Measurements from ENCODE around the gene SAP25. TPM values are rescaled to one million over a fixed set of nuclear protein-coding genes. Genes with fewer than 3 reads are reported as not detected.
A peak's percentile ranks its signal among the peaks of the same experiment; 100 is the strongest.

Gene SAP25
- total and polyA plus RNA-seq, 2 experiments from 2014 or later: 1.5 to 3.9 TPM

DNA sequence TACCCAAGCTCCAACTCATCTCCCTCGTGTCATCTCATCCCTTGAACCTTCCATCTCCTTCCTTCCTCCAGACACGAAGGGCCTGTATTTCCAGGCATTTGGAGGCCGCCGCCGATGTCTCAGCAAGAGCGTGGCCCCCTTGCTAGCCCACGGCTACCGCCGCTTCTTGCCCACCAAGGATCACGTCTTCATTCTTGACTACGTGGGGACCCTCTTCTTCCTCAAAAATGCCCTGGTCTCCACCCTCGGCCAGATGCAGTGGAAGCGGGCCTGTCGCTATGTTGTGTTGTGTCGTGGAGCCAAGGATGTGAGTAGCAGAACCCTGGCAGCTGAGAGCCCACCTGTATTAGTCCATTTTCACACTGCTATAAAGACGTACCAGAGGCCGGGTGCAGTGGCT lies 17.9 kb upstream of the SAP25 start:
- Histone ChIP-seq H3K9me3 (ENCODE audit: low read depth) (no peaks in the 10 kb centered on the region), H3K4me1 (ENCODE audit: low read depth) (peaks cover 13% of the 10 kb centered on the region), H3K36me3 (no peaks in the 10 kb centered on the region), H3K27ac (no peak overlapping the region), H3K4me3 (no peak overlapping the region), H3K27me3 (no peaks in the 10 kb centered on the region)
- TF ChIP-seq, protein P1, sequence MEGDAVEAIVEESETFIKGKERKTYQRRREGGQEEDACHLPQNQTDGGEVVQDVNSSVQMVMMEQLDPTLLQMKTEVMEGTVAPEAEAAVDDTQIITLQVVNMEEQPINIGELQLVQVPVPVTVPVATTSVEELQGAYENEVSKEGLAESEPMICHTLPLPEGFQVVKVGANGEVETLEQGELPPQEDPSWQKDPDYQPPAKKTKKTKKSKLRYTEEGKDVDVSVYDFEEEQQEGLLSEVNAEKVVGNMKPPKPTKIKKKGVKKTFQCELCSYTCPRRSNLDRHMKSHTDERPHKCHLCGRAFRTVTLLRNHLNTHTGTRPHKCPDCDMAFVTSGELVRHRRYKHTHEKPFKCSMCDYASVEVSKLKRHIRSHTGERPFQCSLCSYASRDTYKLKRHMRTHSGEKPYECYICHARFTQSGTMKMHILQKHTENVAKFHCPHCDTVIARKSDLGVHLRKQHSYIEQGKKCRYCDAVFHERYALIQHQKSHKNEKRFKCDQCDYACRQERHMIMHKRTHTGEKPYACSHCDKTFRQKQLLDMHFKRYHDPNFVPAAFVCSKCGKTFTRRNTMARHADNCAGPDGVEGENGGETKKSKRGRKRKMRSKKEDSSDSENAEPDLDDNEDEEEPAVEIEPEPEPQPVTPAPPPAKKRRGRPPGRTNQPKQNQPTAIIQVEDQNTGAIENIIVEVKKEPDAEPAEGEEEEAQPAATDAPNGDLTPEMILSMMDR (IDR thresholded peaks at IDR 0.05; ENCODE audit: low read depth, low read length): no peak
- DNase-seq (ENCODE audit: low read depth in 1 of 2, low spot score in 1 of 2): no peak

DNA sequence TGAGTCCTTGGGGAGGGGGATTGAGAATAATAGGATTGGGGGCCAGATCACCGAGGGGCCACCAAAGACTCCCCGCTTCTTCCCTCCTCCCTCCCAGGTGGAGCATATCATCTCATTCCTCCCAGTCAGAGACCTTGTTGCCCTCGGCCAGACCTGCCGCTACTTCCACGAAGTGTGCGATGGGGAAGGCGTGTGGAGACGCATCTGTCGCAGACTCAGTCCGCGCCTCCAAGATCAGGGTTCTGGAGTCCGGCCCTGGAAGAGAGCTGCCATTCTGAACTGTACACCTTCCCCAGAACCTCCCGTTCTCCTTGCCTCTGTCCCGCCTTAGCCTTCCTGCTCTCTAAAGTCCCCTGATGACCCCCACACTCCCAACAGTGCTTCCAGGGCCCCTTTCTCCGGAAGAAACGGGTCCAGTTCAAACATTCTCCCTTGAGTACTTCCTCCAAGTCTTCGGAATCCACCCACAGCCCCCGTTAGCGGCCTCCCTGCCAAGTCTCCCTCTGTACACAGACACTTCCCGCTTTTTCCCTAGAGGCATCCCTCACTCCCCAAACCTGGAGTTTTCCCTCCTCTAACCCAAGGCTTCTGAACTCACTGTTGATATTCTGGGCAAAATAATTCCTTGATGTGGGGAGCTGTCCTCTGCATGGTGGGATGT lies 16.5 kb upstream of the SAP25 start:
- peak in 1 of 2 donors; percentile 56 for DNase-seq (ENCODE audit: low read depth in 1 of 2, low spot score in 1 of 2)
- Histone ChIP-seq H3K4me3 (no peak overlapping the region), H3K27ac (no peak overlapping the region), H3K4me1 (ENCODE audit: low read depth) (peaks cover 4% of the 10 kb centered on the region), H3K36me3 (no peaks in the 10 kb centered on the region), H3K27me3 (no peaks in the 10 kb centered on the region), H3K9me3 (ENCODE audit: low read depth) (no peaks in the 10 kb centered on the region)
- TF ChIP-seq, protein P1 (IDR thresholded peaks at IDR 0.05; ENCODE audit: low read depth, low read length): no peak

DNA sequence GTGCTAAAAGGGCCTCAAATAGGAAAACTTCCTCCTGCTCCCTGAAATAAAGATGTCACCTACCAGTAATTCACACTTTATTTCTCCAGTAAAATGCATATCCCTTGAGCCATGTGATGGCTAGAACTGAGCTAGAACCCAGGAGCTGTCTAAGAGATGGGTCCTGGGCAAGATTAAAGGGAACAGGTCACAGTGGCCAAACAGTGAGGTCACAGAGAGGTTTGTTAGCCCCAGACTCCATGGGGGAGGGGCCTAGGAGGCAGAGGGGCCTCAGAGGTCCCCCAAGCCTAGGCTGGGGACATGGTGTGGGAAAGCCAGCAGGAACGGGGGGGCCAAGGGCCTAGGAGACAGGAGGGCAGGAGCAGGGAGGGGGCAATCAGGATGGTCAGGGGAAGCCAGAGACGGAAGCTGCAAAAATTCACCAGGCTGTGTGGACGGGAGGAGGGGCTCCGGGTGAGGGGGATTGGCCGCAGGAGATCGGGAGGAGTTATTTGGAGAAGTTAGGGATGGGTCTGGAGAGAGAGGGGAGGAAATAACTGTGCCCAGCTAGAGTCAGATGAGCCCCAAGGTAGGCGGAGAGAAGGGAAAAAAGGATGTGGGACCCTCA lies 15.7 kb upstream of the SAP25 start:
- H3K27ac ChIP-seq: no peak overlapping the region
- no peak for DNase-seq (ENCODE audit: low read depth in 1 of 2, low spot score in 1 of 2)
- TF ChIP-seq, protein P1 (IDR thresholded peaks at IDR 0.05; ENCODE audit: low read depth, low read length): no peak

DNA sequence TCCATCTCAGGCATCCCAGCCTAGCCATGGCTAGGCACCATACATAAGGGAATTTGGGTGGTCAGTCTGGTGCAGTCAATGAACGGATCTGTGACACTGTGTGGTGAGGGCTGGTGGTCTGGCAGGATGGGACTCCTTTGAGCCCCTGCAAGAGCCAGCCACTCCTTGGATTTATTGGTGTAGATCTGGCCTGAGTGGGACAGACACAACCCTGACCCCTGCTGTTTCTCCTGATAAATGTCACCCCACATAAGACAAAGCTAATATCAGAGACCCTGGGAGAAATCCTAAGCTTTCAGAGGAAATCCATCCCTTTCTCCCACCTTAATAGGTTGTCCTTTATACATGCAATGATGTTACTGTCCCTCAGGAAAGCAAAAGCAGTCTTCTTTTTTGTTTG lies 14.7 kb upstream of the SAP25 start:
- Histone ChIP-seq H3K27me3 (no peaks in the 10 kb centered on the region), H3K9me3 (ENCODE audit: low read depth) (no peaks in the 10 kb centered on the region), H3K4me1 (ENCODE audit: low read depth) (peaks cover 14% of the 10 kb centered on the region), H3K27ac (no peak overlapping the region), H3K4me3 (no peak overlapping the region), H3K36me3 (no peaks in the 10 kb centered on the region)
- TF ChIP-seq, protein P1 (IDR thresholded peaks at IDR 0.05; ENCODE audit: low read depth, low read length): peak; percentile 36
- peak; percentile 34 to 39 for DNase-seq (ENCODE audit: low read depth in 1 of 2, low spot score in 1 of 2)

More for the DNA sequence above, 15.7 kb upstream of the SAP25 start:
- Histone ChIP-seq H3K36me3 (no peaks in the 10 kb centered on the region), H3K9me3 (ENCODE audit: low read depth) (no peaks in the 10 kb centered on the region), H3K4me1 (ENCODE audit: low read depth) (peaks cover 4% of the 10 kb centered on the region), H3K27me3 (no peaks in the 10 kb centered on the region), H3K4me3 (no peak overlapping the region)

DNA sequence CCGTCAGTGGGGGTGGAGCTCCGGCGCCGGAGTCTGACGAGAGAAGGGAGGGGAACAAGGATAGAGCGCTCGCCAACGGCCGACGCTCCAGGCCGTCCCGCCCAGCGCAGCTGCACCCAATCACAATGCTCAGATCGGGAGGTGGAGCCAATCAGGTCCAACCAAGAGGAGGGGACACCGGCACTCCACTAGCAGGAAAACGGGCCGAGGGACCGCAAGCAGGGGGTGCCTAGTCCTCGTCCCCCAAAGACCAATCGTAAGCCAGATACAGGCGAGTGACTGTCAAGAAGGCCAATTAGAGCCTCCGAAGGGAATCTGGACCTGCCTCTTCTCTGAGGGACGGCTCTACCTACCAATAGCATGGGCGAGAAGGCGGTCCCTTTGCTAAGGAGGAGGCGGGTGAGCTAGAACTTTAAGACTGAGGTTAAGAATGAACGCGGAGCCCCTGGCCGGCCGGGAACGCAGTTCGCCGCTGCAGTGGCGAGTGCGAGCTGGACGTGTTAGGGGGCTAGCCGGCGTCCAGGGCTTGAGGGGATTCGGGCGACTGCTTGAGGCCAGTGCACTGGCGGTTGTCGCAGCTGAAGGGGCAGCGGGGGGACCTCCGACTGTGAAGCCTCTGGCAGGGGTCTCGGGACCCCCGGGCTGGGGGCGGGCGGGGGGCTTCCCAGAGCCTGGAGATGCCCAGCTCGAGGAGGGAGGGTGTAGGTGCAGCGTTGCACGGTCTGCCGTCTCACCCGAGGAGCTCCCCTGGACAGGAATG lies 12.7 kb upstream of the SAP25 start, which contains the start of gene FBXO24:
TSS of gene FBXO24 (plus strand) at position 63 of the 760 bp plus-strand sequence. CDS start at position 361, 298 bp downstream.
- H3K4me1 ChIP-seq (ENCODE audit: low read depth): peaks cover 24% of the 10 kb centered on the region
- H3K27me3 ChIP-seq: no peaks in the 10 kb centered on the region
- TF ChIP-seq, protein P1 (IDR thresholded peaks at IDR 0.05; ENCODE audit: low read depth, low read length): no peak
- H3K27ac ChIP-seq: peak within 1 kb of the TSS; percentile 95
- DNase-seq (ENCODE audit: low read depth in 1 of 2, low spot score in 1 of 2): peak; percentile 100
- H3K4me3 ChIP-seq: peak within 1 kb of the TSS; percentile 98
- peaks cover 3% of the 10 kb centered on the region for H3K36me3 ChIP-seq
- no peaks in the 10 kb centered on the region for H3K9me3 ChIP-seq (ENCODE audit: low read depth)
